ENCODE data around the gene RITA1. TPM values are rescaled to one million over a fixed set of nuclear protein-coding genes. Genes with fewer than 3 reads are reported as not detected.

The RITA1 gene
- total RNA-seq, 1 donor from 2014 or later = 27.1 TPM

- peak; percentile 41 for DNase-seq (ENCODE audit: low read depth)
These were observed 45.1 kb downstream of the RITA1 start for GRCh38 chr12:113230315-113231234.

DNA sequence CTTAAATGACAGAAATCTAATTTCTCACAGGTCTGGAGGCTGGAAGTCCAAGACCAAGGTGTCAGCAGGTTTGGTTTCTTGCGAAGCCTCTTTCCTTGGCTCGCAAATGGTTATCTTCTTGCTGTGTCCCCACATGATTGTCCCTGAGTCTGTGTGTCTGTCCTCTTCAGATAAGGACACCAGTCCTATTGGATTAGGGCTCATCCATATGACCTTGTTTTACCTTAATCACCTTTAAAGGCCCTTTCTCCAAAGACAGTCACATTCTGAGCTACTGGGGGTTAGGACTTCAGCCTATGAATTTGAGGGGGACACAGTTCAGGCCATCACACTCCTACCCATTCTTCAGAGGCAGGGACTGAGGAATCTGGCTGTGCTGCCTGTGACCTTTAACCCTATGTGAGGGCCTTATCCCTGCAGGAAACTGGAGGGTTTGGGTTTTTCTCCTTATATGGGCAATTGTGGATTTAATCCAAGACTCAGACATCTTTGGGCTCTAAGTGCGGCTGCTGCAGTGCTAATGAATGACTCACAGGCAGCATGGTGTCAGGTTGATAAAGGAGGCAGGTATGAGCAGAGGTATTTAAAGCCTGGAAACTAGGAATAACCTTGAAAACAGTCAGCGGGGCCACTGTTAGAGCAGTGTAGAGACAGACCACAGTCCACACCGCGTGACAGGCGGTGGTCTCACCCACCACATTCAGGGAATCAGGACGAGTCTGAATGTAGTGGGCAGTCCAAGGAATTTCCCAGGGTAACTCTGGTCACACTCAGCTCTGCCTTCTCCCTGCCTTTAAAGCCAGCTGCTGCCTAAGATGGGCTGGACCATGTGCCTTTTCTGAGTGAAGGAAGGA, 45.9 kb downstream of the RITA1 start:
- peak; percentile 97 for DNase-seq (ENCODE audit: low read depth)

DNA sequence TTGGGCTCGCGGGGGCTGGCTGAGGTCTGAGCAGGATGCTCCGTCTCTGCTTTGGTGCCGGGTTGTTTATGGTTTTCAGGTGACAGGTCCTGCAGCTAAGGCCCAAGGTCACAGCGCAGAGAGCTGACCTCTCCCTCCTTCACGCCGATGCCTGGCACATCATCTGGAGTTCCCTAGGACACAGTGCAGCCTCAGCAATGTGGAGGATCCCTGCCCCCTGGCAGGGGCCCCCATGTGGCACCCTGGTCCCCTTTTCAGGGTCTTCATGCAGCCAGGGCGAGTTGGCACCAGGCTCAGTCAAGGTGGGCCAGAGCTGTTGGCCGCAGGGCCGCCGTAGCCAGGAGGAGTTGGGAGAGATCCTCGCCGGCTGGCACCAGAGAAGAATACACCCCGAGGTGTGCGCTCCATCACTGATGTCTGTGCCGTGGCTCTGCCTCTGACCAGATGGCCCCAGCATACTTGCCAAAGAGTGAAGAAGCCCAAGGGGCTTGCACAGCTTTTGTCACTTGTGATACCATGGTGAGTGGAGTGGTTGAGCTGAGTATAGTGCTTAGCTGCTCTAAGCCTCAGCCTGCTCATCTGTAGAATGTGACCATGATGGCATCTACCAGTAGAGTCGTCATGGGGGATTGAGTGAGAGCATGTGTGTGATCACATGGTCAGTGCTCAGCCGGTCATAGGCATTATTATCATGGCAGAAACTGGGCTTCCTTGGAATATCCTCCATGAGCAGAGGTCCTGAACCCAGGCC, 46.7 kb downstream of the RITA1 start:
- no peak for DNase-seq (ENCODE audit: low read depth)

DNA sequence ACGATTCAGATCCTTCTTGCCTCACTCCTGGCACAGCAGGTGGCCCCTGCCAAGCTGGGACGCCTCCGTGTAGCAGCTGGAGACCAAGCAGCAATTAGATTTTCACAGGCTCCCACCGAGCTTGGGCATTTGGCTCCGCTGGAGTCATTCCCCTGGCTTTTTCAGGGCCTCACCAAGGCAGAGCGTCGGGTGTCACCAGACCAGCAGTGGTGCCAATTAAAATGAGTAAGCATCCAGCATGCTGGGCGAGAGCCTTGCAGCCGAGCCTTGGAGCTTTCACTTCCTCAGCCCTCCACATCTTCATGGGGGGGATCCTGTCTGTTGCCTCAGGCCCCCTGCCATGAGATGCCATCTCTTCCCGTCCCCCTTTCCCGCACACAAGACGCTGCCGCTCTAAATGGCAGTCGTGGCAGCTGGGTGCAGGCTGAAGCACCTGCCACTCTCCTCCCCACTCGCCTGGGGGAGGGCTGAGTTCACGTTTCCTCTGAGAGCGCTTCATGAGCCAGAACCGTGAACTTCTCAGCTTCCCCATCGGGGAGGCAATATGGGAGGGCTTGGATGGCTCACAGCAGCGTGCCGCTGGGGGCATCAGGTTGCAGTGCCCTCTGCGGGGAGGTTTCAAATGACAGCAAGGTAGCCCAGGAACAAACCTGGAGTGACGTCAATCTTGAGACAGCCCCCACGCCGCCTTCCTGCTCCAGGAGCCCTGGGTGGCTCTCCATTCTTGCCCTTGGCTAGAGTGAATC, 47.5 kb downstream of the RITA1 start:
- no peak for DNase-seq (ENCODE audit: low read depth)

DNA sequence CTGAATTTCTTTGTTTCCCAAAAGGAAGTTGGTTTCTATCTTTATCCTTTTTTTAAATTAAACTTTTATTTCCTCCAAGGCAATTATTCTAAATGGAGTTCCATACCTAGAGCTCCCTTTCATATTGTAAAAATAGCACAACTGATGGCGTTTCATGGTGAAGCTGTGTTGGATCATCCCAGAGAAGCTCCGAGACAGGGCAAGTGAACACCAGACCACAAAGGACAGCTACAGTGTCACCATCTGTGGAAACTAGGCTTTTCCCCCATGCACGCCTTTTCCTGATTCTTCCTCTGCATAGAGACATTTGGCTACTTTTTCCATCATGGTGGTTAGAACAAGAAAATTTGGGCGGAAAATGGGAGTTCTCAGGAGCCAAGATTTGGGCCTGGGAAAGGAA, 48.4 kb downstream of the RITA1 start:
- no peak for DNase-seq (ENCODE audit: low read depth)

DNA sequence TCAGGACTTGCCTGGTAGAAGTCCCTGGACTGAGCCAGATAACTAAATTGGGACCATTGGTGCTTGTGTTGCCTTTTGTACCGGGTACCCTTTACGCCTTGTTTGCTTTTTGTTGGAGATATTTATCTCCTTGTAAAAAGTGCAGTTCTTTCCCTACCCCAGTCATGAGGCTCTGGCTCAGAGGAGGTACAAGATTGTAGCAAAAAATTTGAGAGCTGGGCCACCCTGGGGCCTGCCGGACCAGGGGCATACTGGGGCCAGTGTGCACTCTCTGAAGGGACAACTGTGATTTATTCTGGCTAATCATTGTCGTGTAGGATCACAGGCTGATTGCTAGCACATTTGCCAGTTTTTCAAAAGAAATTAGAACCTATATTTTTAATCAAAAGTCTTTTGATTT, 49.0 kb downstream of the RITA1 start:
- DNase-seq (ENCODE audit: low read depth) = no peak

- no peak for DNase-seq (ENCODE audit: low read depth)
These were observed 50.5 kb downstream of the RITA1 start for GRCh38 chr12:113235976-113236375.

GRCh38 chr12:113236539-113237399, 51.2 kb downstream of the RITA1 start:
- no peak for DNase-seq (ENCODE audit: low read depth)

DNA sequence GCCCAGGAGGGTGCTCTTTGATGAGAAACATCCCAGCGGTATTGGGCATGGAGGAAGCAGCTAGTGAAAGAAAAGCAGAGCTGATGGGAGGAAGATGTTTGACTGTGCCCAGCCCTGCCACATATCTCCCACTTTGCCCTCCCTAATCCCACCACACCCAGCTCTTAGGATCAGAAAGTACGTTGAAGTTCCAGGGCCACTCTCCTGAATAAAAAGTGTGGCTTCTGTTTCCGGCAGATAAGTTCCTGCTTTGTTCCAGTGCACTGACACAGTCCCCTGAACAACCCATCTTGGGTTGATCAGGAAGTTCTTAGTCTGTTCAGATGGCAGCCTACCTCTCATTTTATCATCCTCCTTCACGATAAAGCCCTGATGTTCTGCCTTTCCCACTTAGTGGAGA, 52.2 kb downstream of the RITA1 start:
- DNase-seq (ENCODE audit: low read depth) = no peak

DNA sequence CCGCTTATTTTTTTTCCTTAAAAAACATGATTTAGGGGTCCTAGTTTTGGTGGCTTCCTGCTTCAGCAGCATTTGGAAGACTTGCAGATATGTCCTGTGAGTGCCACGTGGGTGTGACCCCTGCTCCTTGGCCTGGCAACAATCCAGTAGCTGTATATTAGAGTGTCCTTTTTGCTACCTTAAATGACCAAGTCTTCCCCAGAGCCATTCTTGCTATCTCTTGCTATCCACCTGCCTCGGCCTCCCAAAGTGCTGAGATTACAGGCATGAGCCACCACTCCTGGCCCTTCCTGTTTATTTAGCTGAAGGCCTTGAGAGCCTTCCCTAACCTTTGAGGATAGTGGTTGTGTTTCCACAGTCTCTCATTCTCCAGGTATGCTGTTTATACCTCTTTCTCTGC, 52.8 kb downstream of the RITA1 start:
- no peak for DNase-seq (ENCODE audit: low read depth)

DNA sequence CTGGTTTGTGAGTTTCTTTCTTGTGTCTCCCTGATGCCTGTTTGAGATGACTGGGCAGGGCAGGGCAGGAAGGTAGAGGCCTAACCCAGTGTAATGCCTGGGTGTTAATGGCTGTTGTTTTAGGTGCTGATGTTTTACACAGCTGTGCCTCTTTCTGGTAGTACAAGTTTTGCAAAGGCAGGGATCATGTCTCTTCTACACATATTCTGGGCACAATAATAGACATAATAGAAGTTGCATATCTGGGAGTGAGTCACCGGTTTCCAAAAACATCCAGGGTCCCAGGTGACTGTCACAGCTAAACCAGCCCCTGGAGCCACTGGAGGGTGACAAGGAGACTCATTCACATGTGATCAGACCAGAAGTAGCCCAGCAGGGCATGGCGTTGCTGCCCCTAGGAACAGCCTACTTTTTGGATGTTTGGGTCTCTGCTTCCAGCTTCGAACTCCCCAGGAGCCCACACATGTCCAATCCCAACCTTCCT, 53.8 kb downstream of the RITA1 start:
- peak; percentile 73 for DNase-seq (ENCODE audit: low read depth)

DNA sequence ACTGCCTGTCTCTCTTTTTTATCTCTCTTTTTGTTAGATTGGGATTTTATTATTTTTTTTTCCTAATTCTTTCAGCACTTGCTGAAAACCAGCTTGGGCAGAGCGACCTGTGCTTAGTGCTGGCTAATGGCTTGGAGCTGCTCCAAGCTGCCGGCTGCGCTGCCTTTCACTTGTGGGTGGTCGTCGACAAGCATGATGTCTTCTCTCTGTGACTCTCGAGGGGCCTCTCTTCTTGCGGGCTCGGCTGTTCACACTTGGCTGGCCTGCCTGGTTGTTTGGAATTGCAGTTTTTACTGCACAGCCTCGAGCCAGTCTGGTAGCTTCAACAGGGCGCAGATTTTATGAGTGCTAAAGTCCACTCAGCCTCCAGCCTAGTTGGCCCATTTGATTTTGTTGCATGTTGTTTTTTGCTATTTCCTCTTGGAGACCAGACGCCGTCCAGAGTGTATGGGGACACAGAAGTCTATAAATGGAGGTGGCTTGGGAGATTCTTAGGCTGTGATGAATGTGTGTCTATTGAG, 54.4 kb downstream of the RITA1 start:
- DNase-seq (ENCODE audit: low read depth) = peak; percentile 59

DNA sequence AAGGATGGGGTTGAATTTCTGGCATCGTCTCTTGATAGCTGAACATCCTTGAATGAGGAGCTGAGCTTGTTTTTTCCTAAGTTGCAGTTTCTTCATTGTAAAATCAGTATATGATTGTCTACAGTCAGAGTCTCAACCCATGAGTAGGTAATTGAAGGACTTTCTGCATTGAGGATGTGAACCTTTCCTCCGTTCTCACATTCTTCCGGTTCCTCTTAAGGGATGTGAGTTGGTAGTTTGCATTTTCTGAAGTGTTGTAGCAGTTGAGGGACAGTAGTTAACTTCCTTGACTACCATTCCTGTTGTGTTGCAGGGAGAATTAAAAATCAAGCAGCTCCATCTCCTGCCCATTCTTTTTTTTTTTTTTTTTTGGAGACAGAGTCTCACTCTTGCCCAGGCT, 54.9 kb downstream of the RITA1 start:
- no peak for DNase-seq (ENCODE audit: low read depth)

DNA sequence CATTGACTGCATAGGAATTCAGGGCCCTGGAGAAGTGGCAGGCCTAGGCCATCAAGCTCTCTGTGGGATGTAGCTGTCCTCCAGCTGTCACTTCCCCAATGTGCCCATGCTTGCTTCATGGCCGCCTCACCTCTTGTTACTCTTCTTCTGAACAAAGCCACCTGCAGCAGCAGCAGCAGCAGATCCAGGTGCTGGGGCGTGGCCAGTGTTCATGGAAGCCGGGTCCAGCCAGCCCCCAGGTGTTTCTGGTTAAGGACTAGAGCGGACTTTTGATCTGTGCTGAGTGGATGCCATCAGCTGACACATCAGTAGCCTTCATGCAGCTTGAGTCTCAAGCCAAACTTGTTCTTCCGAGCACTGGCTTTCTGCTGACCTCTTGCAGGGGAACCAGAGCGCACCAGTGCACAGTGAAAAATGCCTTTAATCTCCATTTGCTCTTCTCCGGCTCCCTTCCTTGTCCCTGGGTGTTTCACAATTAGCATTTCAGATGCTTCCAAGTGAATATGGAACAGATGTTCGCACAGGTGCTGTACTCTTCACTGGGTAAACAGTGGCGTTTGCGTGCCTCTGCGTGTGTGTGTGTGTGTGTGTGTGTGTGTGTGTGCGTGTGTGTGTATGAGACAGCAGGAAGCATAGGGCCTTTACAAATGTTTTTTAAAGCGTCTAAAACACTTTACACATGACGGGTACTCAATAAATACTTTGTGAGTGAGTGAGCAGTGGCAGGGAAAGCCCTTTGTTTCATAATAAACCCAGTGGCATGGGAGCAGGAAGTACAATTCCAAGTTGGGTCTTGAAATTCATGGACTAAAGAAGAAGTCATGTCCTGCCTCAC, 55.9 kb downstream of the RITA1 start:
- peak; percentile 100 for DNase-seq (ENCODE audit: low read depth)

Other genes with a start within 250 kb of the RITA1 start
- 7.1 and 24.7 TPM in 2 replicates for gene OAS3, start 247.2 kb upstream of the RITA1 start, total RNA-seq
- gene OAS2, start 207.2 kb upstream of the RITA1 start, total RNA-seq = 0.30 and 3.8 TPM in 2 replicates
- 0.35 TPM in 1 of 2 replicates, not detected in the other for gene DTX1, start 129.0 kb upstream of the RITA1 start, total RNA-seq
- 16.3 and 36.5 TPM in 2 replicates for gene RASAL1, start 50.0 kb upstream of the RITA1 start, total RNA-seq
- gene CFAP73, start 36.0 kb upstream of the RITA1 start, total RNA-seq = 0.25 TPM in 1 of 2 replicates, not detected in the other
- 30.9 and 32.2 TPM in 2 replicates for gene DDX54, start 243 bp upstream of the RITA1 start, total RNA-seq
- 20.1 and 48.6 TPM in 2 replicates for gene TPCN1, start 35.7 kb downstream of the RITA1 start, total RNA-seq
- 22.8 and 43.8 TPM in 2 replicates for gene SLC8B1, start 149.4 kb downstream of the RITA1 start, total RNA-seq
- 25.9 and 51.0 TPM in 2 replicates for gene PLBD2, start 172.9 kb downstream of the RITA1 start, total RNA-seq
- gene SDS, start 218.2 kb downstream of the RITA1 start, total RNA-seq = 0.25 TPM in 1 of 2 replicates, not detected in the other
- gene SDSL, start 236.7 kb downstream of the RITA1 start, total RNA-seq = 10.1 and 12.5 TPM in 2 replicates